Heart left ventricle (tissue), 13 donors: Measurements from ENCODE around the gene ETFB.

Experiments
- POLR2A ChIP-seq, 2 donors: fragments of 450-650 bp; IDR thresholded peaks; one replicate each; pipeline ENCODE4 v1.6.1; 2017; ENCODE audit warnings: antibody characterized with exemption in 2 of 2, mild to moderate bottlenecking in 2 of 2, moderate library complexity in 2 of 2
- TF ChIP-seq, protein P1 (sequence below), 12 donors: fragments of 200-600 bp; sonication (generic) in 4 of 12; IDR thresholded peaks; one replicate each; pipeline versions ENCODE4 v1.5.0 to v1.8.0; 2018 to 2022; ENCODE audit warnings: antibody characterized with exemption in 12 of 12, mild to moderate bottlenecking in 5 of 12
- donor health status: ischemic (EF 13 %, LVEDD 7.1; RV severe dilation, severe dysfunction).
- donor health status: DM: no; HTN: yes; CAD: no.
- donor health status: DM: no; HTN: no; CAD: no.
- donor health status: ischemic (EF 25% LVEDD 6.9; RV normal size, moderate dysfunction).
- donor health status: ischemic (EF 25% LVEDD 5.7; RV mildly dilated, moderate dysfunction).
- donor health status: ischemic (EF 35%, LVEDD 5.7; RV mildly dilated, moderate dysfunction).
- donor health status: nonischemic (EF 11% LVEDD 7.7; RV severe dilation, severe dysfunction).
- donor health status: DM: yes; HTN: yes; CAD: no.
- donor health status: PGD.
- donor health status: ischemic (EF 29% LVEDD 5.4; RV normal size, mild dysfunction).
- donor health status: nonischemic (EF 23%, LVEDD 6.1; RV moderate dilation, normal function).

DNA sequence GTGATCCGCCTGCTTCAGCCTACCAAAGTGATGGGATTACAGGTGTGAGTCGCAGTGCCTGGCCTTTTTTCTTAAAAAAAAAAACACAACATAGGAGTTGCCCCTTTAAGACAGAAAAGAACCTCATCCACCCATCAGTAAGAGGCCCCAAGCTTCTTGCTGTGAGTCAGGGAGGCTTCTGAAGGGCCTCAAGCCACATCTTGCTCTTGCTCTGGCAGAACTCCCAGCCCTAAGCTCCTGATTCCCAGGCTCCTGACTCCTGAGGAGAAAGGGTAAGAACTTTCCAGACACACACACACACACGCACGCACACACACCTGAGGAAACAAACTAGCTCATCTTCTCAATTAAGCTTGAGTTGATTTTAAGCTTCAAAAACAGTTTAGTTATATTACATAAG lies 6.9 kb downstream of the ETFB start:
- TF ChIP-seq, protein P1, sequence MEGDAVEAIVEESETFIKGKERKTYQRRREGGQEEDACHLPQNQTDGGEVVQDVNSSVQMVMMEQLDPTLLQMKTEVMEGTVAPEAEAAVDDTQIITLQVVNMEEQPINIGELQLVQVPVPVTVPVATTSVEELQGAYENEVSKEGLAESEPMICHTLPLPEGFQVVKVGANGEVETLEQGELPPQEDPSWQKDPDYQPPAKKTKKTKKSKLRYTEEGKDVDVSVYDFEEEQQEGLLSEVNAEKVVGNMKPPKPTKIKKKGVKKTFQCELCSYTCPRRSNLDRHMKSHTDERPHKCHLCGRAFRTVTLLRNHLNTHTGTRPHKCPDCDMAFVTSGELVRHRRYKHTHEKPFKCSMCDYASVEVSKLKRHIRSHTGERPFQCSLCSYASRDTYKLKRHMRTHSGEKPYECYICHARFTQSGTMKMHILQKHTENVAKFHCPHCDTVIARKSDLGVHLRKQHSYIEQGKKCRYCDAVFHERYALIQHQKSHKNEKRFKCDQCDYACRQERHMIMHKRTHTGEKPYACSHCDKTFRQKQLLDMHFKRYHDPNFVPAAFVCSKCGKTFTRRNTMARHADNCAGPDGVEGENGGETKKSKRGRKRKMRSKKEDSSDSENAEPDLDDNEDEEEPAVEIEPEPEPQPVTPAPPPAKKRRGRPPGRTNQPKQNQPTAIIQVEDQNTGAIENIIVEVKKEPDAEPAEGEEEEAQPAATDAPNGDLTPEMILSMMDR (IDR thresholded peaks at IDR 0.05): no peak
- TF ChIP-seq POLR2A (IDR thresholded peaks at IDR 0.05): no peak
